ENCODE data around the gene PCDHA1.

PCDHA1 gene

DNA sequence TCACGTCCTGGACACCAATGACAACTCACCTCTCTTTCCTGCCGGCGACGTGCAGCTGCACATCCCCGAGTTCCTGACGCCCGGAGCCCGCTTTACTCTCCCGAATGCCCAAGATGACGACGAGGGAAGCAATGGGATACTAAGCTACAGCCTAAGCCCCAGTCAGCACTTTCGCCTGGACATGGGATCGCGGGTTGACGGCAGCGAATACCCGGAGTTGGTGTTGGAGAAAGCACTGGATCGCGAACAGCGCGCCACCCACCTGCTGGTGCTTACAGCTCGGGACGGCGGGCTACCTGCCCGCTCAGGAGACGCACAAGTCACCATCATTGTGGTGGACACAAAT lies 141.3 kb downstream of the PCDHA1 start:
- Histone ChIP-seq H3K9ac (ENCODE audit: low read length) (no peak overlapping the region), H3K4me3 (ENCODE audit: low read length) (peak overlapping the region; percentile 68), H3K4me1 (ENCODE audit: control insufficient read depth, insufficient read depth, low read length) (no peaks in the 10 kb centered on the region), H3K27me3 (ENCODE audit: control insufficient read depth, insufficient read depth, low read length) (no peaks in the 10 kb centered on the region), H3K27ac (ENCODE audit: low read depth, low read length) (no peak overlapping the region), H3K36me3 (ENCODE audit: control insufficient read depth, insufficient read depth, low read length) (no peaks in the 10 kb centered on the region)

DNA sequence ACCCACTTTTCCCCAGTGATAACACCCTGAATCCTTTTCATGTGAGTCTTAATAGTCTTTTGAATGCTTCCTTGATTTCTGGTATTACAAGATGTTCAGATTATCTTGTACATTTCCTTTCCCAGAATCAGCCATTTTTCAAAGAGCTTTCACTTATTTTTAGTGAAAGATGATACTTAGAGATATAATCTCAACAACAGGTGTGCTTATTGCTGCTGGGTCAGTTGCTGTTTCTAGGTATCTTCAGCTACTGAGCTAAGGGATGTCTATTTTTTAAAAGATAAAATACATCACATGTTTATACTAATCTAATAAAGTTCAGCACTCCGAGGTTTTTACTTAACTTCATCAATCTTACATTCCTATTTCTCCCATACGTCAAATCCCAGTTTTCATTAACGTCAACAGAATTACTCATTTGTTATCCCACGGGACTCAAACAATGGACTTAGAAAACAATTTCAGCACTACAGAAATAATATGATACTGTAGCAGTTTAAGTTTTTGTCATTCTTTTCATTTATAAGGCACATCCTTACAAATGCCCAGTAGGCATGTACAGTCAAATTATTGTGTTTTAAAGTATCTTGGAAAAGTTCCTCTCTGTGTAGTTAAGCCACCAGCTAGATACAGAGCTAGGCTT lies 149.1 kb downstream of the PCDHA1 start:
- no peak overlapping the region for H3K27ac ChIP-seq (ENCODE audit: low read depth, low read length)
- H3K4me1 ChIP-seq (ENCODE audit: control insufficient read depth, insufficient read depth, low read length): no peaks in the 10 kb centered on the region
- H3K36me3 ChIP-seq (ENCODE audit: control insufficient read depth, insufficient read depth, low read length): no peaks in the 10 kb centered on the region
- no peak overlapping the region for H3K9ac ChIP-seq (ENCODE audit: low read length)
- H3K4me3 ChIP-seq (ENCODE audit: low read length): no peak overlapping the region
- no peaks in the 10 kb centered on the region for H3K27me3 ChIP-seq (ENCODE audit: control insufficient read depth, insufficient read depth, low read length)

DNA sequence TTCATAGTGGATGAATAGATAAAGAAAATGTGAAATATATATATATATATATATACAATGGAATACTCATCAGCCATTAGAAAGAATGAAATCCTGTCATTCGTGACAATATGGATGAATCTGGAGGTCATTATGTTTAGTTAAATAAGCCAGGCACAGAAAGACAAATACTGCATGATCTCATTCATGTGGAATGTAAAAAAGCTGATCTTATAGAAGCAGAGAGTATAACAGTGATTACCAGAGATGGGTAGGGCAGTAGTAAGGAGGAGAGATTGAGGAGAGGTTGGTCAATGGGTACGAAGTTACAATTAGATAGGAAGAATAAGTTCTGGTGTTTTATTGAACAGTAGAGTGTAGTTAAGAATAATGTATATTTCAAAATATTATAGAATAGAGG lies 160.6 kb downstream of the PCDHA1 start:
- no peaks in the 10 kb centered on the region for H3K36me3 ChIP-seq (ENCODE audit: control insufficient read depth, insufficient read depth, low read length)
- no peaks in the 10 kb centered on the region for H3K4me1 ChIP-seq (ENCODE audit: control insufficient read depth, insufficient read depth, low read length)
- no peak overlapping the region for H3K9ac ChIP-seq (ENCODE audit: low read length)
- no peak overlapping the region for H3K4me3 ChIP-seq (ENCODE audit: low read length)
- no peak overlapping the region for H3K27ac ChIP-seq (ENCODE audit: low read depth, low read length)
- no peaks in the 10 kb centered on the region for H3K27me3 ChIP-seq (ENCODE audit: control insufficient read depth, insufficient read depth, low read length)

GRCh38 chr5:140951636-140952035 lies 165.7 kb downstream of the PCDHA1 start:
- Histone ChIP-seq H3K9ac (ENCODE audit: low read length) (no peak overlapping the region), H3K27me3 (ENCODE audit: control insufficient read depth, insufficient read depth, low read length) (no peaks in the 10 kb centered on the region), H3K27ac (ENCODE audit: low read depth, low read length) (no peak overlapping the region), H3K4me3 (ENCODE audit: low read length) (no peak overlapping the region), H3K36me3 (ENCODE audit: control insufficient read depth, insufficient read depth, low read length) (no peaks in the 10 kb centered on the region), H3K4me1 (ENCODE audit: control insufficient read depth, insufficient read depth, low read length) (no peaks in the 10 kb centered on the region)

GRCh38 chr5:140953234-140953633 lies 167.3 kb downstream of the PCDHA1 start:
- no peak overlapping the region for H3K4me3 ChIP-seq (ENCODE audit: low read length)
- H3K4me1 ChIP-seq (ENCODE audit: control insufficient read depth, insufficient read depth, low read length): no peaks in the 10 kb centered on the region
- no peak overlapping the region for H3K27ac ChIP-seq (ENCODE audit: low read depth, low read length)
- H3K9ac ChIP-seq (ENCODE audit: low read length): no peak overlapping the region
- H3K27me3 ChIP-seq (ENCODE audit: control insufficient read depth, insufficient read depth, low read length): no peaks in the 10 kb centered on the region
- no peaks in the 10 kb centered on the region for H3K36me3 ChIP-seq (ENCODE audit: control insufficient read depth, insufficient read depth, low read length)

- no peak overlapping the region for H3K27ac ChIP-seq (ENCODE audit: low read depth, low read length)
- H3K36me3 ChIP-seq (ENCODE audit: control insufficient read depth, insufficient read depth, low read length): no peaks in the 10 kb centered on the region
- H3K27me3 ChIP-seq (ENCODE audit: control insufficient read depth, insufficient read depth, low read length): no peaks in the 10 kb centered on the region
- H3K4me3 ChIP-seq (ENCODE audit: low read length): no peak overlapping the region
- H3K4me1 ChIP-seq (ENCODE audit: control insufficient read depth, insufficient read depth, low read length): peaks cover 2% of the 10 kb centered on the region
- no peak overlapping the region for H3K9ac ChIP-seq (ENCODE audit: low read length)
Observed at GRCh38 chr5:140962190-140962589, 176.2 kb downstream of the PCDHA1 start.

DNA sequence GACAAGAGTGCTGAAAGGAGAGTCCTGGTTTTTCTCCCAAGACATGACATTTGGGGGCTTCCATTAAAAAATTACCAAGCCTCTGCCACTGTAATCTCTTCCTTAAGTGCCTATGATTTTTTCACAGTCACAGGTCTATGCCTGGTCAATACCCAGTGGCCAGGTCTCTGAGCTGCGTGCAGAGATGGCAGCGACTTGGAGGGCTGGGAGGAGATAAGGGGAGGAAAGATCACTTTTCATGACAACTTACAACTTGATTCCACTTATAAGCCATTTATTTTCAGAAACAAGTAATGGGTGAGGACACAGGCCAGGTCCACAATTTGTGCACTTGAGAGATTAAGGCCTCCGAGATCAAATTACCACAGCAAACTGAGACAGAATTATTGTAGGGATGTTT lies 178.4 kb downstream of the PCDHA1 start:
- no peak overlapping the region for H3K27ac ChIP-seq (ENCODE audit: low read depth, low read length)
- peaks cover 2% of the 10 kb centered on the region for H3K4me1 ChIP-seq (ENCODE audit: control insufficient read depth, insufficient read depth, low read length)

DNA sequence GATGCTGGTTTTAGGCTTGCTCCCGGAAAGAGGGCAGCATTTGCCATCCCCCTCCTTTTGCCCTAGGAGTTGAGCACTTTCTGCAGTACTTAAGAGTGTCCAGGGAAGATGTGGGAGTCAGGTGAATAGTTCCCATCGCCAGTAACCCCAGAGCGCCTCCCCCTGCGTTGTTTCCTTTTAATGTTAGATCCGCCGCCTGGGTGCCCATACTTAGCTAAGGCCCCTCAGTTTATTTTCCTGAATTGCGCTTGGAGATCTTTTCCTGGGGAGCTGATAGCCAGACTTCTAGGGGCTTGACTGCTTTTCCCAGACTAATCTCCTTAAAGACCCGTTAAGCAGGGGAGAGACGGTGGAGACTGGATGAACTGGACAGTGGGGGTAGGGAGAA lies 180.0 kb downstream of the PCDHA1 start:
- H3K4me1 ChIP-seq (ENCODE audit: control insufficient read depth, insufficient read depth, low read length): peaks cover 2% of the 10 kb centered on the region
- no peak overlapping the region for H3K9ac ChIP-seq (ENCODE audit: low read length)
- no peak overlapping the region for H3K27ac ChIP-seq (ENCODE audit: low read depth, low read length)
- no peaks in the 10 kb centered on the region for H3K27me3 ChIP-seq (ENCODE audit: control insufficient read depth, insufficient read depth, low read length)
- no peaks in the 10 kb centered on the region for H3K36me3 ChIP-seq (ENCODE audit: control insufficient read depth, insufficient read depth, low read length)
- H3K4me3 ChIP-seq (ENCODE audit: low read length): peak overlapping the region; percentile 44

More for the DNA sequence above, 178.4 kb downstream of the PCDHA1 start:
- no peak overlapping the region for H3K4me3 ChIP-seq (ENCODE audit: low read length)
- no peaks in the 10 kb centered on the region for H3K27me3 ChIP-seq (ENCODE audit: control insufficient read depth, insufficient read depth, low read length)
- H3K36me3 ChIP-seq (ENCODE audit: control insufficient read depth, insufficient read depth, low read length): no peaks in the 10 kb centered on the region
- no peak overlapping the region for H3K9ac ChIP-seq (ENCODE audit: low read length)

GRCh38 chr5:140966293-140967225 lies 180.6 kb downstream of the PCDHA1 start, which contains the start of gene PCDHAC2:
Gene PCDHAC2 (plus strand): TSS chr5:140966476. CDS start chr5:140966767, 291 bp downstream.
- no peak within 1 kb of the TSS for H3K9ac ChIP-seq (ENCODE audit: low read length)
- H3K4me3 ChIP-seq (ENCODE audit: low read length): peak within 1 kb of the TSS; percentile 44
- H3K4me1 ChIP-seq (ENCODE audit: control insufficient read depth, insufficient read depth, low read length): peaks cover 2% of the 10 kb centered on the region
- no peaks in the 10 kb centered on the region for H3K36me3 ChIP-seq (ENCODE audit: control insufficient read depth, insufficient read depth, low read length)
- H3K27me3 ChIP-seq (ENCODE audit: control insufficient read depth, insufficient read depth, low read length): no peaks in the 10 kb centered on the region
- H3K27ac ChIP-seq (ENCODE audit: low read depth, low read length): no peak within 1 kb of the TSS

DNA sequence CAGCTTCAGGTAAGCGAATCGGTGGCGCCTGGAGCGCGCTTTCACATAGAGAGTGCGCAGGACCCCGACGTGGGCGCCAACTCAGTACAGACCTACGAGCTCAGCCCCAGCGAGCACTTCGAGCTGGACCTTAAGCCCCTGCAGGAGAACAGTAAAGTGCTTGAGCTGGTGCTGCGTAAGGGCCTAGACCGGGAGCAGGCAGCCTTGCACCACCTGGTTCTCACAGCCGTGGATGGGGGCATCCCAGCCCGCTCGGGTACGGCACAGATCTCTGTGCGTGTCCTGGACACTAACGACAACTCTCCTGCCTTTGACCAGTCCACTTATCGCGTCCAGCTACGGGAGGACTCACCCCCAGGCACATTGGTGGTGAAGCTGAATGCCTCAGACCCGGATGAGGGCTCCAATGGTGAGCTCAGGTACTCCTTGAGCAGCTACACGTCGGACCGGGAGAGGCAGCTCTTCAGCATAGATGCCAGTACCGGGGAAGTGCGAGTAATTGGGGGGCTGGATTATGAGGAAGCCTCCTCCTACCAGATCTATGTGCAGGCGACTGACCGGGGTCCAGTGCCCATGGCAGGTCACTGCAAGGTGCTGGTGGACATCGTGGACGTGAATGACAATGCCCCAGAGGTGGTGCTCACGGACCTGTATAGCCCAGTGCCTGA lies 181.4 kb downstream of the PCDHA1 start:
- Histone ChIP-seq H3K27me3 (ENCODE audit: control insufficient read depth, insufficient read depth, low read length) (no peaks in the 10 kb centered on the region), H3K9ac (ENCODE audit: low read length) (no peak overlapping the region), H3K27ac (ENCODE audit: low read depth, low read length) (no peak overlapping the region), H3K36me3 (ENCODE audit: control insufficient read depth, insufficient read depth, low read length) (no peaks in the 10 kb centered on the region), H3K4me1 (ENCODE audit: control insufficient read depth, insufficient read depth, low read length) (peaks cover 2% of the 10 kb centered on the region), H3K4me3 (ENCODE audit: low read length) (peak overlapping the region; percentile 44)

DNA sequence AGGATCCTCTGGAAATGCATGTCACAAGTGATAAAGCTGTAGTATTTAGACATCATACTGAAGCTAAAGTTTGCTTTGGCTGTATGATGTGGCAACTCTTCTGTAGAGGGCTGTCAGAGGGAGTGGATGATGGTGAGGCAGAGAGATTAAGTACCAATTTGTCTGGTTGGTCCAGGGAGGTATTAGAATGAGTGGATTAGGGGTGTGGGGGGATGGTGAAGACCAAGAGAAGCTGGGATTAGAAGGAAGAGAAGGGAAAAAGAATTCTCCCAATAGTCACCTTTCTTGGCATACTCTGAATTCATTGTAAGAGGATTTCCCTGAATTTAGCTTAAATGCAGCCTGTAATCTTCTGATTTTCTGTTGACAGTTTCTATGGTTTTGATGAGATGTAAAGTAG lies 183.9 kb downstream of the PCDHA1 start:
- Histone ChIP-seq H3K27me3 (ENCODE audit: control insufficient read depth, insufficient read depth, low read length) (no peaks in the 10 kb centered on the region), H3K36me3 (ENCODE audit: control insufficient read depth, insufficient read depth, low read length) (no peaks in the 10 kb centered on the region), H3K27ac (ENCODE audit: low read depth, low read length) (no peak overlapping the region), H3K9ac (ENCODE audit: low read length) (no peak overlapping the region), H3K4me3 (ENCODE audit: low read length) (no peak overlapping the region), H3K4me1 (ENCODE audit: control insufficient read depth, insufficient read depth, low read length) (peaks cover 2% of the 10 kb centered on the region)

DNA sequence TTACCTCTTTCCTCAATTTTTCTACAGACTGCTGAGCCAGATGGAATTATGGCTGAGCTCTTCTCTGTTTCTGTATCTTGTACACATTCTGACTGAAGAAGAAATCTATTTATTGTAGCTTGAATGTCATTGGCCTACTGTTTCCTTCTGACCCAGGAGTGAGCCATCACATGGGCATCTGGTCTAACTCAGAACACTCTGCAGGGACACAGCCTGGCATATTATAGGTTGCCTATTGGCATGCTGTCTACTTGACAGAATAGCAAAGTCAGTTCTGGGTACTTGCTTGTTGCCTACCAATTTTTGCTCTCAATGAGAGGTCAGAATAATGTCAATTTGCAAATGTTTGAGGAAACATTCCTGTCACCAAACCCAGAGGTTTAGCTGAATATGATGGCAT lies 187.6 kb downstream of the PCDHA1 start:
- Histone ChIP-seq H3K36me3 (ENCODE audit: control insufficient read depth, insufficient read depth, low read length) (no peaks in the 10 kb centered on the region), H3K4me1 (ENCODE audit: control insufficient read depth, insufficient read depth, low read length) (no peaks in the 10 kb centered on the region), H3K27ac (ENCODE audit: low read depth, low read length) (no peak overlapping the region), H3K9ac (ENCODE audit: low read length) (no peak overlapping the region), H3K27me3 (ENCODE audit: control insufficient read depth, insufficient read depth, low read length) (no peaks in the 10 kb centered on the region), H3K4me3 (ENCODE audit: low read length) (no peak overlapping the region)
